B cell (primary cell): Measurements from ENCODE around the gene STRBP. TPM values are rescaled to one million over a fixed set of nuclear protein-coding genes. Genes with fewer than 3 reads are reported as not detected.

Experiments used
- ATAC-seq: fragments of 200-7000 bp; cut with Tn5 transposase; one replicate; pipeline ENCODE4 v1.10.0; 2021; ENCODE audit warnings: low read depth, mild to moderate bottlenecking, moderate number of reproducible peaks, moderate library complexity
- CTCF ChIA-PET: fragments of 350-600 bp; sonication (Branson Sonifier 250); formaldehyde crosslinking; loops from one replicate; lab custom pipeline; 2021; ENCODE audit warnings: antibody characterized with exemption, inconsistent platforms; lab: Charles Lee
- POLR2A ChIA-PET: fragments of 350-600 bp; sonication (Branson Sonifier 250); formaldehyde crosslinking; loops from one replicate; lab custom pipeline; 2021; ENCODE audit warnings: antibody characterized with exemption; lab: Charles Lee
- DNase-seq: peaks from one replicate; pipeline ENCODE4 v3.0.0; 2013
- H2AFZ ChIP-seq: 2 replicates; pipeline ENCODE4 v1.6.1; 2012; ENCODE audit warnings: mild to moderate bottlenecking, low read depth, low read length; ENCODE audit not compliant: insufficient read depth, poor library complexity, severe bottlenecking
- H3K27ac ChIP-seq, 2 donors: 1 replicate in 1 of 2; 2 replicates in 1 of 2; pipeline ENCODE4 v1.5.1; 2012 to 2013; ENCODE audit warnings: low read length in 2 of 2, mild to moderate bottlenecking in 2 of 2, moderate library complexity in 1 of 2
- H3K27me3 ChIP-seq, 4 experiments: fragments of 200-600 bp in 1 of 4; sonication (generic) in 1 of 4; replicated peaks in 1 of 4; 1 replicate in 2 of 4; 2 replicates in 2 of 4; pipeline versions ENCODE4 v1.6.1 to v1.7.0; 2013 to 2016; ENCODE audit warnings: low read length in 3 of 4, mild to moderate bottlenecking in 2 of 4, mixed read lengths in 1 of 4, moderate library complexity in 1 of 4; ENCODE audit not compliant: insufficient read depth in 4 of 4, control insufficient read depth in 3 of 4; ENCODE audit errors: control extremely low read depth in 1 of 4
- H3K36me3 ChIP-seq, 2 experiments: replicated peaks in 1 of 2; 1 replicate in 1 of 2; 2 replicates in 1 of 2; pipeline versions ENCODE4 v1.6.1 to v1.7.1; 2013; ENCODE audit warnings: low read length in 1 of 2; ENCODE audit not compliant: insufficient read depth in 2 of 2, control insufficient read depth in 1 of 2; ENCODE audit errors: control extremely low read depth in 1 of 2, extremely low read depth in 1 of 2
- H3K4me1 ChIP-seq, 2 donors: fragments of 200-600 bp in 1 of 2; sonication (generic) in 1 of 2; 1 replicate in 1 of 2; 2 replicates in 1 of 2; pipeline versions ENCODE4 v1.5.1 to v1.6.1; 2013 to 2017; ENCODE audit warnings: low read length in 2 of 2; ENCODE audit not compliant: control insufficient read depth in 2 of 2, insufficient read depth in 2 of 2
- H3K4me2 ChIP-seq: replicated peaks from 2 replicates; pipeline ENCODE3; 2012; ENCODE audit warnings: mild to moderate bottlenecking, low read depth, low read length; ENCODE audit not compliant: poor library complexity, severe bottlenecking
- H3K4me3 ChIP-seq, 5 experiments: fragments of 200-600 bp in 1 of 5; sonication (generic) in 1 of 5; 1 replicate in 3 of 5; 2 replicates in 2 of 5; pipeline versions ENCODE4 v1.5.1 to v1.7.0; 2011 to 2016; ENCODE audit warnings: low read length in 4 of 5, mild to moderate bottlenecking in 4 of 5, low read depth in 2 of 5, control low read depth in 1 of 5, moderate library complexity in 1 of 5; ENCODE audit not compliant: insufficient read depth in 1 of 5; ENCODE audit errors: control extremely low read depth in 1 of 5, extremely low read depth in 1 of 5
- H3K79me2 ChIP-seq: fragments of 200-600 bp; sonication (generic); one replicate; pipeline ENCODE4 v1.6.0; 2016; ENCODE audit warnings: low read length; ENCODE audit not compliant: control insufficient read depth, insufficient read depth
- H3K9ac ChIP-seq: fragments of 200-600 bp; sonication (generic); 2 replicates; pipeline ENCODE4 v1.6.1; 2017; ENCODE audit warnings: mild to moderate bottlenecking, low read length, moderate library complexity
- H3K9me3 ChIP-seq, 3 donors: one replicate each; pipeline versions ENCODE4 v1.6.1 to v1.7.1; 2013; ENCODE audit warnings: low read length in 2 of 3; ENCODE audit not compliant: control insufficient read depth in 2 of 3, insufficient read depth in 1 of 3; ENCODE audit errors: control extremely low read depth in 1 of 3
- H4K20me1 ChIP-seq: 2 replicates; pipeline ENCODE4 v1.6.0; 2012; ENCODE audit warnings: mild to moderate bottlenecking, low read length; ENCODE audit not compliant: insufficient read depth, control insufficient read depth, poor library complexity, severe bottlenecking
- H3K27ac Mint-ChIP-seq: one replicate; pipeline ENCODE4 v1.8.0; 2021; ENCODE audit warnings: mixed read lengths
- H3K27me3 Mint-ChIP-seq: one replicate; pipeline ENCODE4 v1.8.0; 2021; ENCODE audit warnings: mixed read lengths
- H3K4me1 Mint-ChIP-seq: one replicate; pipeline ENCODE4 v1.8.0; 2021; ENCODE audit warnings: mixed read lengths
- H3K4me3 Mint-ChIP-seq: one replicate; pipeline ENCODE4 v1.8.0; 2021; ENCODE audit warnings: mixed read lengths
- H3K9me3 Mint-ChIP-seq: one replicate; pipeline ENCODE4 v1.8.0; 2022; ENCODE audit warnings: mixed read lengths; ENCODE audit not compliant: insufficient read depth
- CTCF ChIP-seq: fragments of 200-600 bp; IDR thresholded peaks from one replicate; pipeline ENCODE4 v1.8.0; 2022; ENCODE audit warnings: antibody characterized with exemption, mild to moderate bottlenecking
- EZH2 ChIP-seq: IDR thresholded peaks from 2 replicates; pipeline ENCODE4 v1.6.1; 2012; ENCODE audit warnings: borderline replicate concordance, low read depth, mild to moderate bottlenecking, moderate library complexity, low read length; ENCODE audit not compliant: insufficient read depth, poor library complexity, severe bottlenecking
- WGBS: methylation state at CpG from one replicate; pipeline ENCODE4 v1.1.5; 2013; ENCODE audit warnings: missing lambda C conversion rate; ENCODE audit not compliant: insufficient coverage; 5-methylcytosine and 5-hydroxymethylcytosine counted together
- intact Hi-C: fragments of 100-400 bp; cut with micrococcal nuclease; formaldehyde crosslinking; loops from one replicate; pipeline ENCODE4 v1.10.0; 2022
- polyA plus RNA-seq: library from polyadenylated mRNA; depleted of rRNA; stranded (reverse); fragments of >200 nt; gene quantifications from 2 replicates; pipeline ENCODE4 v1.2.3, GENCODE V29; 2012
- total RNA-seq, 2 donors: library from RNA; stranded (reverse); fragments of 120-200 nt in 1 of 2; gene quantifications; 1 replicate in 1 of 2; 2 replicates in 1 of 2; pipeline versions ENCODE4 v1.2.3 to v1.2.4, GENCODE V29; 2013 to 2022

Gene STRBP
- total and polyA plus RNA-seq, 2 donors (not counting 1 experiment from before 2014, with no cell fraction given), result 39.1 to 189 TPM

GRCh38 chr9:123220127-123220526, 48.3 kb downstream of the STRBP start:
- Histone ChIP-seq H3K27ac (peak overlapping the region in 1 of 2 donors; percentile 37), H3K27me3 (no peaks in the 10 kb centered on the region), H3K9ac (no peak overlapping the region), H3K9me3 (no peaks in the 10 kb centered on the region), H3K36me3 (peaks cover 0 to 5% of the 10 kb centered on the region in 2 experiments), H2AFZ (no peak overlapping the region), H3K79me2 (peaks cover 92% of the 10 kb centered on the region), H4K20me1 (peaks cover 13% of the 10 kb centered on the region), H3K4me3 (no peak overlapping the region), H3K4me1 (peaks cover 45 to 68% of the 10 kb centered on the region in 2 donors), H3K4me2 (no peak overlapping the region)
- no peak for ATAC-seq
- CTCF ChIA-PET, result interaction anchor here (1.5 to 1.6 kb wide), 2 partner anchors 127 to 130 kb away, joined by 3 to 4 read pairs; no protein-coding TSS in a partner anchor
- Mint-ChIP-seq H3K27ac (peak overlapping the region; percentile 28), H3K27me3 (no peaks in the 10 kb centered on the region), H3K4me3 (no peak overlapping the region), H3K4me1 (peaks cover 75% of the 10 kb centered on the region), H3K9me3 (no peaks in the 10 kb centered on the region)
- no peak for TF ChIP-seq EZH2
- intact Hi-C loops, result no loop called here
- DNase-seq, result no peak
- WGBS, result no CpG with 5 or more reads among the region's 2 CpGs
- POLR2A ChIA-PET, result no interaction called here

GRCh38 chr9:123218831-123219230, 49.6 kb downstream of the STRBP start:
- TF ChIP-seq EZH2 (no peak), CTCF (no peak)
- peaks cover 0 to 9% of the 10 kb centered on the region in 2 experiments for H3K36me3 ChIP-seq
- peaks cover 72% of the 10 kb centered on the region for H3K4me1 Mint-ChIP-seq
- H2AFZ ChIP-seq, result no peak overlapping the region
- H3K9me3 Mint-ChIP-seq, result no peaks in the 10 kb centered on the region
- ATAC-seq, result no peak
- 42% methylated on average over 1 of the region's 3 CpGs for WGBS
- ChIA-PET CTCF (interaction anchor here (0.7 to 1.6 kb wide), 6 partner anchors 9 to 843 kb away, joined by 3 to 6 read pairs (median 4); no protein-coding TSS in a partner anchor), POLR2A (interaction anchor here (0.6 to 0.8 kb wide), 2 partner anchors 117 to 151 kb away, joined by 3 to 10 read pairs; no protein-coding TSS in a partner anchor)
- peak overlapping the region; percentile 40 for H3K4me3 Mint-ChIP-seq
- H3K9me3 ChIP-seq, result no peaks in the 10 kb centered on the region
- H4K20me1 ChIP-seq, result peaks cover 13% of the 10 kb centered on the region
- peak overlapping the region in 1 of 5 experiments; percentile 12 for H3K4me3 ChIP-seq
- DNase-seq, result no peak
- intact Hi-C loops, result no loop called here
- H3K27ac ChIP-seq, result peak overlapping the region in 1 of 2 donors; percentile 38
- peak overlapping the region; percentile 1 for H3K9ac ChIP-seq
- peaks cover 36 to 57% of the 10 kb centered on the region in 2 donors for H3K4me1 ChIP-seq
- H3K27ac Mint-ChIP-seq, result peak overlapping the region; percentile 76
- H3K4me2 ChIP-seq, result peak overlapping the region; percentile 33
- H3K27me3 ChIP-seq, result no peaks in the 10 kb centered on the region
- H3K27me3 Mint-ChIP-seq, result no peaks in the 10 kb centered on the region
- H3K79me2 ChIP-seq, result peaks cover 94% of the 10 kb centered on the region
